MM.1S (cell line): ENCODE measurements around the gene RPTOR.
"Not testable (repeated sequence)": the region's sequence is repeated elsewhere in the genome, so short reads cannot be mapped to it uniquely, and the experiment has no call there.

ENCODE experiments used
- DNase-seq: peaks from one replicate; pipeline ENCODE4 v3.0.0-alpha.2; 2015
- H2AFZ ChIP-seq: fragments of 300-600 bp; sonication (generic); 2 replicates; pipeline ENCODE4 v1.6.0; 2016; ENCODE audit warnings: antibody characterized with exemption, low read length
- H3F3A ChIP-seq: fragments of 300-600 bp; sonication (generic); 2 replicates; pipeline ENCODE4 v1.6.1; 2016; ENCODE audit warnings: mild to moderate bottlenecking, antibody characterized with exemption, low read length, moderate library complexity, mixed read lengths; ENCODE audit not compliant: insufficient read depth
- H3K27ac ChIP-seq: fragments of 300-600 bp; sonication (generic); 2 replicates; pipeline ENCODE4 v1.5.1; 2016; ENCODE audit warnings: mild to moderate bottlenecking, low read length
- H3K27me3 ChIP-seq: fragments of 300-600 bp; sonication (generic); replicated peaks from 2 replicates; pipeline ENCODE4 v1.6.0; 2016; ENCODE audit warnings: low read length; ENCODE audit not compliant: insufficient read depth
- H3K36me3 ChIP-seq: fragments of 300-600 bp; sonication (generic); replicated peaks from 2 replicates; pipeline ENCODE4 v1.6.1; 2016; ENCODE audit warnings: mild to moderate bottlenecking, low read length, mixed read lengths; ENCODE audit not compliant: insufficient read depth
- H3K4me1 ChIP-seq: fragments of 300-600 bp; sonication (generic); 2 replicates; pipeline ENCODE4 v1.6.1; 2016; ENCODE audit warnings: low read length, mixed read lengths
- H3K4me2 ChIP-seq: fragments of 300-600 bp; sonication (generic); 2 replicates; pipeline ENCODE4 v1.6.0; 2016; ENCODE audit warnings: low read depth, low read length
- H3K4me3 ChIP-seq: fragments of 300-600 bp; sonication (generic); 2 replicates; pipeline ENCODE4 v1.5.1; 2016; ENCODE audit warnings: low read length, mixed read lengths
- H3K79me2 ChIP-seq: fragments of 300-600 bp; sonication (generic); 2 replicates; pipeline ENCODE4 v1.6.1; 2016; ENCODE audit warnings: mixed run types, low read length, mixed read lengths
- H3K9ac ChIP-seq: fragments of 300-600 bp; sonication (generic); 2 replicates; pipeline ENCODE4 v1.6.1; 2016; ENCODE audit warnings: low read length, mixed read lengths
- H3K9me2 ChIP-seq: fragments of 300-600 bp; sonication (generic); replicated peaks from 2 replicates; pipeline ENCODE4 v1.6.1; 2016; ENCODE audit warnings: mild to moderate bottlenecking, low read length, mixed read lengths; ENCODE audit not compliant: insufficient read depth
- H3K9me3 ChIP-seq: fragments of 300-600 bp; sonication (generic); replicated peaks from 2 replicates; pipeline ENCODE4 v1.6.1; 2016; ENCODE audit warnings: mild to moderate bottlenecking, low read length, mixed read lengths; ENCODE audit not compliant: insufficient read depth
- H4K20me1 ChIP-seq: fragments of 300-600 bp; sonication (generic); 2 replicates; pipeline ENCODE4 v1.6.1; 2016; ENCODE audit warnings: mild to moderate bottlenecking, low read length, moderate library complexity, mixed read lengths; ENCODE audit not compliant: insufficient read depth
- CTCF ChIP-seq: fragments of 300-600 bp; sonication (generic); IDR thresholded peaks from 2 replicates; pipeline ENCODE4 v1.5.1; 2016; ENCODE audit warnings: antibody characterized with exemption, low read length, mixed read lengths
- EZH2 ChIP-seq: fragments of 300-600 bp; sonication (generic); optimal IDR thresholded peaks from 2 replicates; pipeline ENCODE3; 2017; ENCODE audit warnings: low read depth, mild to moderate bottlenecking, antibody characterized with exemption, low read length, mixed read lengths
- EZH2phosphoT487 ChIP-seq: fragments of 300-600 bp; sonication (generic); IDR thresholded peaks from 2 replicates; pipeline ENCODE4 v1.6.1; 2018; ENCODE audit warnings: antibody characterized with exemption, low read length

Gene RPTOR

GRCh38 chr17:80814491-80814890 lies 269.9 kb downstream of the RPTOR start:
- Histone ChIP-seq H3K9me3 (no peaks in the 10 kb centered on the region), H3K4me1 (no peaks in the 10 kb centered on the region), H4K20me1 (no peaks in the 10 kb centered on the region), H3K79me2 (no peaks in the 10 kb centered on the region), H3F3A (no peaks in the 10 kb centered on the region), H3K9ac (no peak overlapping the region), H3K4me3 (no peak overlapping the region), H3K9me2 (no peaks in the 10 kb centered on the region), H3K36me3 (no peaks in the 10 kb centered on the region), H3K27me3 (no peaks in the 10 kb centered on the region), H3K4me2 (no peak overlapping the region), H2AFZ (no peak overlapping the region), H3K27ac (no peak overlapping the region)
- DNase-seq = no peak
- TF ChIP-seq CTCF (no peak), EZH2 (no peak), EZH2phosphoT487 (no peak)

GRCh38 chr17:80815151-80815681 lies 270.6 kb downstream of the RPTOR start:
- H2AFZ ChIP-seq = no peak overlapping the region
- H3K27me3 ChIP-seq = no peaks in the 10 kb centered on the region
- no peaks in the 10 kb centered on the region for H3K79me2 ChIP-seq
- H3K27ac ChIP-seq = no peak overlapping the region
- TF ChIP-seq EZH2 (no peak), CTCF (no peak), EZH2phosphoT487 (no peak)
- no peaks in the 10 kb centered on the region for H4K20me1 ChIP-seq
- no peaks in the 10 kb centered on the region for H3K36me3 ChIP-seq
- no peaks in the 10 kb centered on the region for H3K9me3 ChIP-seq
- no peaks in the 10 kb centered on the region for H3K9me2 ChIP-seq
- H3K4me2 ChIP-seq = no peak overlapping the region
- H3K4me1 ChIP-seq = no peaks in the 10 kb centered on the region
- no peak for DNase-seq
- no peak overlapping the region for H3K4me3 ChIP-seq
- H3F3A ChIP-seq = no peaks in the 10 kb centered on the region
- H3K9ac ChIP-seq = no peak overlapping the region

GRCh38 chr17:80815718-80816117 lies 271.1 kb downstream of the RPTOR start:
- H3K36me3 ChIP-seq, H3K27ac ChIP-seq, H3K9me2 ChIP-seq, H2AFZ ChIP-seq, H3K9ac ChIP-seq, H3K9me3 ChIP-seq, H3K4me1 ChIP-seq, H3K79me2 ChIP-seq, H3F3A ChIP-seq, H4K20me1 ChIP-seq, H3K27me3 ChIP-seq, H3K4me2 ChIP-seq, DNase-seq, H3K4me3 ChIP-seq: not testable (repeated sequence)

- H2AFZ ChIP-seq = no peak overlapping the region
- H4K20me1 ChIP-seq = no peaks in the 10 kb centered on the region
- H3K9ac ChIP-seq = no peak overlapping the region
- no peaks in the 10 kb centered on the region for H3F3A ChIP-seq
- H3K36me3 ChIP-seq = no peaks in the 10 kb centered on the region
- H3K9me2 ChIP-seq = no peaks in the 10 kb centered on the region
- H3K27ac ChIP-seq = no peak overlapping the region
- no peak overlapping the region for H3K4me2 ChIP-seq
- no peaks in the 10 kb centered on the region for H3K9me3 ChIP-seq
- H3K27me3 ChIP-seq = no peaks in the 10 kb centered on the region
- H3K4me3 ChIP-seq = no peak overlapping the region
- DNase-seq = no peak
- no peaks in the 10 kb centered on the region for H3K4me1 ChIP-seq
- H3K79me2 ChIP-seq = no peaks in the 10 kb centered on the region
- no peak for TF ChIP-seq EZH2phosphoT487
- TF ChIP-seq EZH2 = no peak
- TF ChIP-seq CTCF = no peak
Measured at GRCh38 chr17:80816241-80817103, 271.8 kb downstream of the RPTOR start.
